HepG2 (cell line): ENCODE results near the gene UGGT1. TPM values are rescaled to one million over a fixed set of nuclear protein-coding genes. Genes with fewer than 3 reads are reported as not detected.

Experiments used
- GRHL1 ChIP-seq: sonication (generic); formaldehyde crosslinking; conservative IDR thresholded peaks from 2 replicates; pipeline ENCODE4 v1.8.0; 2022; ENCODE audit warnings: missing genetic modification reagents
- KIAA2018 ChIP-seq: sonication (generic); formaldehyde crosslinking; IDR thresholded peaks from 2 replicates; pipeline ENCODE4 v1.5.0; 2020; ENCODE audit warnings: mild to moderate bottlenecking, missing genetic modification reagents, borderline replicate concordance
- ZBTB4 ChIP-seq: sonication (generic); formaldehyde crosslinking; IDR thresholded peaks from 2 replicates; pipeline ENCODE4 v1.4.0; 2020; ENCODE audit warnings: missing genetic modification reagents, mild to moderate bottlenecking, borderline replicate concordance
- ZNF280D ChIP-seq: sonication (generic); formaldehyde crosslinking; IDR thresholded peaks from 2 replicates; pipeline ENCODE4 v1.5.1; 2020; ENCODE audit warnings: mild to moderate bottlenecking, missing genetic modification reagents
- polyA plus RNA-seq, 8 experiments: library from polyadenylated mRNA; depleted of rRNA in 3 of 8; stranded (reverse) in 7 of 8; unstranded in 1 of 8; fragments of >200 nt; fragmentation: Illumina TruSeq in 4 of 8; extraction: Trizol in 4 of 8; gene quantifications; 2 replicates each; pipeline versions ENCODE4 v1.2.1 to v1.2.3, GENCODE V29; 2011 to 2016; ENCODE audit warnings: low read depth in 4 of 8, missing spikeins in 1 of 8, mixed read lengths in 1 of 8; ENCODE audit not compliant: insufficient read depth in 1 of 8
- total RNA-seq, 5 experiments: library from RNA; depleted of rRNA; stranded (reverse); fragments of >200 nt; fragmentation: Illumina TruSeq; extraction: Trizol; gene quantifications; 2 replicates each; pipeline ENCODE4 v1.2.3, GENCODE V29; 2016; ENCODE audit warnings: low read depth in 1 of 5

UGGT1 gene
- total and polyA plus RNA-seq, 2 of the 13 experiments (the other 11 are each of a cell fraction or from before 2014, with no cell fraction given): 35.8 to 83.2 TPM

- TF ChIP-seq KIAA2018: no peak
- TF ChIP-seq GRHL1: no peak
- TF ChIP-seq ZNF280D (CRISPR knock-in tag): no peak
- TF ChIP-seq ZBTB4 (CRISPR knock-in tag): no peak
These were observed 63.2 kb downstream of the UGGT1 start (continued) for GRCh38 chr2:128154225-128154624.
